Esophagus muscularis mucosa (tissue), 2 donors: ENCODE data around the gene XRN2.

Experiments
- EP300 ChIP-seq: sonication (generic); formaldehyde crosslinking; IDR thresholded peaks from one replicate; pipeline ENCODE4 v1.6.1; 2017; ENCODE audit warnings: antibody characterized with exemption
- POLR2A ChIP-seq: fragments of 450-650 bp; IDR thresholded peaks from one replicate; pipeline ENCODE4 v1.6.1; 2017; ENCODE audit warnings: antibody characterized with exemption, moderate library complexity, mild to moderate bottlenecking, low read depth

DNA sequence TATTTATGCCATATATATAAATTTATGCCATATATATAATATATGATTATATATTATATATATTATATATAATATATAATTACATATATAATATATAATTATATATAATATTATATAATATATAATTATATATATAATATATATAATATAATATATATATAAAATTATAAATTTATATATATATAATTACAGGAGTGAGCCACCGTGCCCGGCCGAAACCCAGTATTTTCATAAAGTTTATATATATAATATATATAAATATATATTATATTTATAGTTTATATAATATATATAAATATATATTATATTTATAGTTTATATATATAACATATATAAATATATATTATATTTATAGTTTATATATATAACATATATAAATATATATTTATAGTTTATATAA, 62.6 kb downstream of the XRN2 start:
- no peak for TF ChIP-seq EP300
- no peak for TF ChIP-seq POLR2A
